ENCODE measurements around the gene PTPRH. TPM values are rescaled to one million over a fixed set of nuclear protein-coding genes. Genes with fewer than 3 reads are reported as not detected.
"Not testable (repeated sequence)": the region's sequence is repeated elsewhere in the genome, so short reads cannot be mapped to it uniquely, and the experiment has no call there.

Gene PTPRH
- total RNA-seq, 1 donor from 2014 or later: not detected

GRCh38 chr19:55161571-55162322 is 47.6 kb downstream of the PTPRH start:
- intact Hi-C loops (cut with micrococcal nuclease): loop anchor here (10.0 kb wide), 2 partner anchors 77 to 253 kb away; no protein-coding TSS in a partner anchor

GRCh38 chr19:55160986-55161365 is 48.3 kb downstream of the PTPRH start:
- intact Hi-C loops (cut with micrococcal nuclease): loop anchor here (10.0 kb wide), 2 partner anchors 76 to 254 kb away; no protein-coding TSS in a partner anchor

- intact Hi-C loops (cut with micrococcal nuclease): loop anchor here (10.0 kb wide), 2 partner anchors 76 to 254 kb away; no protein-coding TSS in a partner anchor
Measured at GRCh38 chr19:55160128-55160985, 48.9 kb downstream of the PTPRH start.

- intact Hi-C loops (cut with micrococcal nuclease): no loop called here
Measured at GRCh38 chr19:55158848-55159749, 50.2 kb downstream of the PTPRH start.

- intact Hi-C loops (cut with micrococcal nuclease): no loop called here
Measured at GRCh38 chr19:55158423-55158822, 50.9 kb downstream of the PTPRH start.

- intact Hi-C loops (cut with micrococcal nuclease): no loop called here
Measured at GRCh38 chr19:55157064-55157908, 52.0 kb downstream of the PTPRH start, which contains the start of gene TNNI3. TNNI3 (minus strand) TSS chr19:55157732; CDS start chr19:55157589, 143 bp downstream.

GRCh38 chr19:55156202-55157063 is 52.9 kb downstream of the PTPRH start:
- intact Hi-C loops (cut with micrococcal nuclease): no loop called here

GRCh38 chr19:55155784-55156183 is 53.5 kb downstream of the PTPRH start:
- intact Hi-C loops (cut with micrococcal nuclease): not testable (repeated sequence)

GRCh38 chr19:55153652-55154264 is 55.5 kb downstream of the PTPRH start:
- intact Hi-C loops (cut with micrococcal nuclease): no loop called here

- intact Hi-C loops (cut with micrococcal nuclease): no loop called here
Measured at GRCh38 chr19:55152017-55152416, 57.3 kb downstream of the PTPRH start.

- intact Hi-C loops (cut with micrococcal nuclease): loop anchor here (10.0 kb wide), 1 partner anchor 305 kb away; no protein-coding TSS in a partner anchor
Measured at GRCh38 chr19:55149078-55150003, 60.0 kb downstream of the PTPRH start, which contains the start of gene TNNT1. TNNT1 (minus strand) TSS chr19:55149206; CDS start chr19:55147157, 2,049 bp downstream.

- intact Hi-C loops (cut with micrococcal nuclease): loop anchor here (10.0 kb wide), 1 partner anchor 307 kb away; no protein-coding TSS in a partner anchor
Measured at GRCh38 chr19:55147545-55148251, 61.6 kb downstream of the PTPRH start.

GRCh38 chr19:55146705-55147273 is 62.5 kb downstream of the PTPRH start:
- intact Hi-C loops (cut with micrococcal nuclease): loop anchor here (10.0 kb wide), 1 partner anchor 308 kb away; no protein-coding TSS in a partner anchor

GRCh38 chr19:55146078-55146704 is 63.1 kb downstream of the PTPRH start:
- intact Hi-C loops (cut with micrococcal nuclease): loop anchor here (10.0 kb wide), 1 partner anchor 309 kb away; no protein-coding TSS in a partner anchor

GRCh38 chr19:55145232-55145631 is 64.1 kb downstream of the PTPRH start:
- intact Hi-C loops (cut with micrococcal nuclease): loop anchor here (10.0 kb wide), 1 partner anchor 310 kb away; no protein-coding TSS in a partner anchor
